IMR-90 (cell line): Measurements from ENCODE around the gene SLC66A2. TPM values are rescaled to one million over a fixed set of nuclear protein-coding genes. Genes with fewer than 3 reads are reported as not detected.

Experiments
- ATAC-seq: fragments of 200-7000 bp; cut with Tn5 transposase; 2 replicates; pipeline ENCODE4 v1.9.1; 2020; ENCODE audit warnings: low read depth, mild to moderate bottlenecking, moderate library complexity
- BruUV-seq: library from RNA; stranded (reverse); fragments of 400-500 nt; replicated peaks from 2 replicates; lab custom pipeline; 2021; lab: Mats Ljungman, UMichigan
- CTCF ChIA-PET: fragments of 300-600 bp; formaldehyde crosslinking; extraction: SDS; loops from one replicate; lab custom pipeline; 2021; ENCODE audit warnings: antibody characterized with exemption; lab: Yijun Ruan, JAX
- POLR2A ChIA-PET: fragments of 300-600 bp; sonication (Branson Sonifier 250); formaldehyde crosslinking; loops from one replicate; lab custom pipeline; 2022; ENCODE audit warnings: antibody characterized with exemption; ENCODE audit not compliant: unreplicated experiment; lab: Charles Lee
- DNase-seq: peaks from one replicate; pipeline ENCODE4 v3.0.0; 2013
- H2AFZ ChIP-seq: replicated peaks from 2 replicates; pipeline ENCODE3; 2013; ENCODE audit warnings: low read length, mild to moderate bottlenecking; ENCODE audit not compliant: poor library complexity
- H2AK5ac ChIP-seq: 2 replicates; pipeline ENCODE4 v1.6.1; 2013; ENCODE audit warnings: low read depth, low read length, inconsistent platforms
- H2AK9ac ChIP-seq: replicated peaks from 2 replicates; pipeline ENCODE3; 2013; ENCODE audit warnings: mild to moderate bottlenecking, low read depth, low read length, moderate library complexity; ENCODE audit not compliant: poor library complexity
- H2BK120ac ChIP-seq: 2 replicates; pipeline ENCODE4 v1.6.1; 2013; ENCODE audit warnings: low read depth, low read length, inconsistent platforms
- H2BK15ac ChIP-seq: 3 replicates; pipeline ENCODE4 v1.6.1; 2013; ENCODE audit warnings: low read depth, low read length, inconsistent platforms
- H2BK20ac ChIP-seq: 2 replicates; pipeline ENCODE4 v1.6.1; 2013; ENCODE audit warnings: low read depth, mild to moderate bottlenecking, inconsistent platforms, low read length, moderate library complexity
- H2BK5ac ChIP-seq: 2 replicates; pipeline ENCODE4 v1.6.1; 2013; ENCODE audit warnings: mild to moderate bottlenecking, low read depth, low read length, inconsistent platforms; ENCODE audit not compliant: poor library complexity, severe bottlenecking
- H3K14ac ChIP-seq: replicated peaks from 2 replicates; pipeline ENCODE4 v1.6.1; 2013; ENCODE audit warnings: low read depth, low read length, inconsistent platforms
- H3K18ac ChIP-seq: 2 replicates; pipeline ENCODE4 v1.6.1; 2013; ENCODE audit warnings: low read depth, low read length, control low read depth
- H3K23ac ChIP-seq: 2 replicates; pipeline ENCODE4 v1.6.1; 2013; ENCODE audit warnings: low read depth, low read length, inconsistent platforms
- H3K27ac ChIP-seq: 2 replicates; pipeline ENCODE4 v1.5.1; 2013; ENCODE audit warnings: mild to moderate bottlenecking, control low read depth, low read length; ENCODE audit not compliant: insufficient read depth
- H3K27me3 ChIP-seq: 2 replicates; pipeline ENCODE4 v1.6.1; 2013; ENCODE audit warnings: low read length; ENCODE audit not compliant: control insufficient read depth, insufficient read depth
- H3K36me3 ChIP-seq: 2 replicates; pipeline ENCODE4 v1.6.1; 2013; ENCODE audit warnings: low read length, mixed read lengths; ENCODE audit not compliant: control insufficient read depth, insufficient read depth
- H3K4ac ChIP-seq: 2 replicates; pipeline ENCODE4 v1.6.1; 2013; ENCODE audit warnings: low read depth, low read length, inconsistent platforms
- H3K4me1 ChIP-seq: 2 replicates; pipeline ENCODE4 v1.6.1; 2013; ENCODE audit warnings: low read length, mixed read lengths; ENCODE audit not compliant: control insufficient read depth, insufficient read depth
- H3K4me2 ChIP-seq: 2 replicates; pipeline ENCODE4 v1.6.1; 2013; ENCODE audit warnings: low read depth, mild to moderate bottlenecking, control low read depth, low read length, moderate library complexity
- H3K4me3 ChIP-seq: 2 replicates; pipeline ENCODE4 v1.5.1; 2013; ENCODE audit warnings: low read depth, mild to moderate bottlenecking, control low read depth, low read length, moderate library complexity; ENCODE audit not compliant: insufficient read depth
- H3K56ac ChIP-seq: 2 replicates; pipeline ENCODE4 v1.6.1; 2013; ENCODE audit warnings: low read length, inconsistent platforms; ENCODE audit not compliant: insufficient read depth; ENCODE audit errors: extremely low read depth
- H3K79me1 ChIP-seq, 2 experiments: 2 replicates each; pipeline ENCODE4 v1.6.1; 2013; ENCODE audit warnings: low read length in 2 of 2, inconsistent platforms in 1 of 2, low read depth in 1 of 2
- H3K9ac ChIP-seq: 2 replicates; pipeline ENCODE4 v1.6.1; 2013; ENCODE audit warnings: low read depth, low read length, control low read depth
- H3K9me1 ChIP-seq: 2 replicates; pipeline ENCODE4 v1.6.1; 2013; ENCODE audit warnings: low read length, inconsistent platforms; ENCODE audit not compliant: insufficient read depth
- H3K9me3 ChIP-seq: 2 replicates; pipeline ENCODE4 v1.6.1; 2013; ENCODE audit warnings: low read length; ENCODE audit not compliant: control insufficient read depth, insufficient read depth
- H4K20me1 ChIP-seq: 2 replicates; pipeline ENCODE4 v1.6.1; 2013; ENCODE audit warnings: low read length, inconsistent platforms; ENCODE audit not compliant: insufficient read depth
- H4K5ac ChIP-seq: 2 replicates; pipeline ENCODE4 v1.6.1; 2013; ENCODE audit warnings: mild to moderate bottlenecking, low read depth, low read length, control low read depth
- H4K8ac ChIP-seq, 2 experiments: 2 replicates each; pipeline ENCODE4 v1.6.1; 2013; ENCODE audit warnings: low read depth in 2 of 2, low read length in 2 of 2, control low read depth in 1 of 2, inconsistent platforms in 1 of 2
- H4K91ac ChIP-seq: 2 replicates; pipeline ENCODE4 v1.6.1; 2013; ENCODE audit warnings: low read depth, low read length, inconsistent platforms; ENCODE audit not compliant: insufficient read depth
- BHLHE40 ChIP-seq: fragments of 150-350 bp; IDR thresholded peaks from 2 replicates; pipeline ENCODE4 v1.6.1; 2016; ENCODE audit warnings: mild to moderate bottlenecking, low read depth, low read length
- CEBPB ChIP-seq: IDR thresholded peaks from 2 replicates; pipeline ENCODE4 v1.6.1; 2012; ENCODE audit warnings: low read depth, low read length, improper control_type of control experiment
- CHD1 ChIP-seq: IDR thresholded peaks from 2 replicates; pipeline ENCODE4 v1.6.1; 2012; ENCODE audit warnings: low read depth, low read length, improper control_type of control experiment
- CTCF ChIP-seq: conservative IDR thresholded peaks from 2 replicates; pipeline ENCODE4 v1.5.1; 2012; ENCODE audit warnings: mild to moderate bottlenecking, low read depth, low read length, improper control_type of control experiment
- ELK1 ChIP-seq: fragments of 150-350 bp; IDR thresholded peaks from 2 replicates; pipeline ENCODE4 v1.6.1; 2016; ENCODE audit warnings: low read depth, mild to moderate bottlenecking, low read length, moderate library complexity, borderline replicate concordance
- FOS ChIP-seq: fragments of 150-350 bp; IDR thresholded peaks from 2 replicates; pipeline ENCODE4 v1.6.1; 2016; ENCODE audit warnings: low read depth, low read length
- MAFK ChIP-seq: IDR thresholded peaks from 2 replicates; pipeline ENCODE4 v1.6.1; 2012; ENCODE audit warnings: low read depth, low read length, improper control_type of control experiment
- MAZ ChIP-seq: IDR thresholded peaks from 2 replicates; pipeline ENCODE4 v1.6.1; 2012; ENCODE audit warnings: low read depth, mild to moderate bottlenecking, low read length, improper control_type of control experiment, moderate library complexity, borderline replicate concordance
- MXI1 ChIP-seq: IDR thresholded peaks from 2 replicates; pipeline ENCODE4 v1.6.1; 2012; ENCODE audit warnings: low read depth, mild to moderate bottlenecking, low read length, moderate library complexity, borderline replicate concordance
- NFE2L2 ChIP-seq: fragments of 150-350 bp; IDR thresholded peaks from 2 replicates; pipeline ENCODE4 v1.6.1; 2016; ENCODE audit warnings: low read depth, mild to moderate bottlenecking, low read length
- POLR2A ChIP-seq: IDR thresholded peaks from 2 replicates; pipeline ENCODE4 v1.6.1; 2012; ENCODE audit warnings: mild to moderate bottlenecking, low read depth, low read length
- RAD21 ChIP-seq: IDR thresholded peaks from 2 replicates; pipeline ENCODE4 v1.6.1; 2012; ENCODE audit warnings: low read length, improper control_type of control experiment
- RCOR1 ChIP-seq: IDR thresholded peaks from 2 replicates; pipeline ENCODE4 v1.6.1; 2012; ENCODE audit warnings: mild to moderate bottlenecking, low read length, improper control_type of control experiment; ENCODE audit not compliant: insufficient replicate concordance
- RFX5 ChIP-seq: IDR thresholded peaks from 2 replicates; pipeline ENCODE4 v1.8.0; 2012; ENCODE audit warnings: low read depth, mild to moderate bottlenecking, low read length, moderate library complexity
- SMC3 ChIP-seq: fragments of 150-350 bp; IDR thresholded peaks from 2 replicates; pipeline ENCODE4 v1.6.1; 2016; ENCODE audit warnings: low read depth, mild to moderate bottlenecking, antibody characterized with exemption, low read length, moderate library complexity
- WGBS, 2 experiments: methylation state at CpG; one replicate each; pipeline versions ENCODE4 v1.1.5 to v1.1.7; 2013; ENCODE audit warnings: missing lambda C conversion rate in 2 of 2; ENCODE audit not compliant: insufficient read length in 1 of 2; ENCODE audit errors: extremely low coverage in 2 of 2; 5-methylcytosine and 5-hydroxymethylcytosine counted together
- dilution Hi-C: fragments of 300-500 bp; cut with HindIII; formaldehyde crosslinking; loops from one replicate; pipeline ENCODE4 v1.14.3; 2018; ENCODE audit warnings: low sequenced_read_pairs; ENCODE audit not compliant: unreplicated experiment
- in situ Hi-C: fragments of 300-500 bp; cut with MboI; formaldehyde crosslinking; loops from 3 replicates; pipeline ENCODE4 v1.14.3; 2019; ENCODE audit warnings: low sequenced_read_pairs, inconsistent platforms, mixed read lengths
- intact Hi-C: fragments of 100-400 bp; cut with micrococcal nuclease; formaldehyde crosslinking; loops from 2 replicates; pipeline ENCODE4 v1.10.0; 2022
- polyA plus RNA-seq, 3 experiments: library from polyadenylated mRNA; depleted of rRNA; stranded (reverse); fragments of >200 nt; gene quantifications; 2 replicates each; pipeline ENCODE4 v1.2.3, GENCODE V29; 2012; ENCODE audit warnings: low replicate concordance in 1 of 3
- total RNA-seq: library from RNA; depleted of rRNA; stranded (reverse); fragments of >200 nt; gene quantifications from 2 replicates; pipeline ENCODE4 v1.2.3, GENCODE V29; 2012

Gene SLC66A2
- total and polyA plus RNA-seq, 2 of the 4 experiments (the other 2 are of a cell fraction), result 17.6 to 23.5 TPM

- TF ChIP-seq FOS (no peak), NFE2L2 (no peak), MXI1 (no peak)
These were observed 3.3 kb upstream of the SLC66A2 start (continued) for GRCh38 chr18:79954791-79955190.

- in situ Hi-C loops, result no loop called here
- no peak for DNase-seq
- no peaks in the 10 kb centered on the region for H3K27me3 ChIP-seq
- H3K18ac ChIP-seq, result no peak overlapping the region
- no peak overlapping the region for H3K4me2 ChIP-seq
- dilution Hi-C loops, result no loop called here
- ChIA-PET CTCF (no interaction called here), POLR2A (no interaction called here)
- H3K9me1 ChIP-seq, result peaks cover 9% of the 10 kb centered on the region
- WGBS, 2 experiments, result 94% methylated on average over 7 of the region's 10 CpGs; no CpG with 5 or more reads in 1 of the 2 experiments
- H3K23ac ChIP-seq, result no peak overlapping the region
- H3K27ac ChIP-seq, result no peak overlapping the region
- H3K4me1 ChIP-seq, result peaks cover 8% of the 10 kb centered on the region
- H2BK5ac ChIP-seq, result no peak overlapping the region
- H2BK15ac ChIP-seq, result no peak overlapping the region
- H2AK9ac ChIP-seq, result no peak overlapping the region
- H4K8ac ChIP-seq, result no peak overlapping the region
- peaks cover 7% of the 10 kb centered on the region for H3K36me3 ChIP-seq
- H3K4ac ChIP-seq, result no peak overlapping the region
- no TSS peak for BruUV-seq
- H3K56ac ChIP-seq, result no peak overlapping the region
- H4K5ac ChIP-seq, result no peak overlapping the region
- intact Hi-C loops, result loop anchor here (5.0 kb wide), 1 partner anchor 157 kb away; the partner anchor contains the start of gene KCNG2
- no peak overlapping the region for H3K14ac ChIP-seq
- no peak overlapping the region for H2AFZ ChIP-seq
- ATAC-seq, result no peak
- no peak overlapping the region for H2BK20ac ChIP-seq
- H3K9ac ChIP-seq, result no peak overlapping the region
- H2BK120ac ChIP-seq, result no peak overlapping the region
- no peak overlapping the region for H4K91ac ChIP-seq
- H2AK5ac ChIP-seq, result no peak overlapping the region; the same call in none of the 2 replicates
- H3K79me1 ChIP-seq, result peaks cover 16 to 30% of the 10 kb centered on the region in 2 experiments; a peak in 3 of 4 replicates
- H3K9me3 ChIP-seq, result no peaks in the 10 kb centered on the region
- no peak overlapping the region for H3K4me3 ChIP-seq
- H4K20me1 ChIP-seq, result peaks cover 15% of the 10 kb centered on the region
- TF ChIP-seq NFE2L2 (no peak), SMC3 (no peak), MAFK (no peak), POLR2A (no peak), MXI1 (no peak), CHD1 (no peak), RAD21 (no peak), FOS (no peak), RCOR1 (no peak), BHLHE40 (no peak), MAZ (no peak), ELK1 (no peak), CTCF (no peak), RFX5 (no peak), CEBPB (no peak)
These were observed 2.7 kb upstream of the SLC66A2 start for GRCh38 chr18:79953971-79954651.
